SK-N-SH (cell line): Measurements from ENCODE around the gene ASCC3. TPM values are rescaled to one million over a fixed set of nuclear protein-coding genes. Genes with fewer than 3 reads are reported as not detected.

Source experiments
- CTCF ChIA-PET: fragments of 300-600, 350-600 bp; formaldehyde crosslinking; extraction: SDS; loops from one replicate; lab custom pipeline; 2021; lab: Yijun Ruan, JAX
- POLR2A ChIA-PET: fragments of 350-600 bp; sonication (Branson Sonifier 250); formaldehyde crosslinking; extraction: SDS; loops from one replicate; lab custom pipeline; 2020; ENCODE audit warnings: antibody characterized with exemption, inconsistent platforms; lab: Yijun Ruan, JAX
- DNase-seq: peaks from one replicate; pipeline ENCODE4 v3.0.0; 2012
- H2AFZ ChIP-seq: fragments of 200-600 bp; sonication (generic); 2 replicates; pipeline ENCODE4 v1.8.1; 2016; ENCODE audit warnings: antibody characterized with exemption, mild to moderate bottlenecking, low read depth
- H3F3A ChIP-seq: fragments of 200-600 bp; sonication (generic); replicated peaks from 2 replicates; pipeline ENCODE3; 2016; ENCODE audit warnings: antibody characterized with exemption, mild to moderate bottlenecking; ENCODE audit not compliant: insufficient read depth
- H3K27ac ChIP-seq, 2 experiments: fragments of 200-500 bp in 1 of 2; fragments of 200-600 bp in 1 of 2; sonication (Bioruptor generic) in 1 of 2; sonication (generic), shearing (Covaris generic) in 1 of 2; 2 replicates each; pipeline versions ENCODE4 v1.5.1 to v1.6.1; 2014 to 2016; ENCODE audit warnings: low read depth in 2 of 2, inconsistent platforms in 1 of 2, low read length in 1 of 2, mild to moderate bottlenecking in 1 of 2, mixed read lengths in 1 of 2
- H3K27me3 ChIP-seq: fragments of 200-600 bp; sonication (generic), shearing (Covaris generic); 2 replicates; pipeline ENCODE4 v1.6.1; 2016; ENCODE audit warnings: mixed run types; ENCODE audit not compliant: insufficient read depth
- H3K36me3 ChIP-seq, 2 experiments: fragments of 200-500 bp in 1 of 2; fragments of 200-600 bp in 1 of 2; sonication (Bioruptor generic) in 1 of 2; sonication (generic) in 1 of 2; replicated peaks in 1 of 2; 2 replicates each; pipeline versions ENCODE3 to v1.5.1; 2014 to 2016; ENCODE audit warnings: low read length in 1 of 2, mild to moderate bottlenecking in 1 of 2; ENCODE audit not compliant: insufficient read depth in 2 of 2, control insufficient read depth in 1 of 2
- H3K4me1 ChIP-seq, 2 experiments: fragments of 200-500 bp in 1 of 2; fragments of 200-600 bp in 1 of 2; sonication (Bioruptor generic) in 1 of 2; sonication (generic), shearing (Covaris generic) in 1 of 2; 2 replicates each; pipeline versions ENCODE4 v1.5.1 to v1.6.1; 2014 to 2016; ENCODE audit warnings: low read depth in 1 of 2, low read length in 1 of 2, mixed run types in 1 of 2; ENCODE audit not compliant: insufficient read depth in 2 of 2, control insufficient read depth in 1 of 2
- H3K4me2 ChIP-seq: fragments of 200-600 bp; sonication (generic), shearing (Covaris generic); 2 replicates; pipeline ENCODE4 v1.6.1; 2017; ENCODE audit warnings: mixed run types
- H3K4me3 ChIP-seq, 2 experiments: fragments of 200-500 bp in 1 of 2; fragments of 200-600 bp in 1 of 2; sonication (Bioruptor generic) in 1 of 2; sonication (generic), shearing (Covaris generic) in 1 of 2; 2 replicates each; pipeline versions ENCODE4 v1.5.1 to v1.8.1; 2014 to 2016; ENCODE audit warnings: low read depth in 2 of 2, inconsistent platforms in 1 of 2, low read length in 1 of 2, mild to moderate bottlenecking in 1 of 2, mixed read lengths in 1 of 2, moderate library complexity in 1 of 2
- H3K79me2 ChIP-seq: fragments of 200-600 bp; sonication (generic); 2 replicates; pipeline ENCODE4 v1.8.1; 2017; ENCODE audit warnings: mild to moderate bottlenecking; ENCODE audit not compliant: insufficient read depth
- H3K9ac ChIP-seq: fragments of 200-600 bp; sonication (generic); 2 replicates; pipeline ENCODE4 v1.6.1; 2017; ENCODE audit warnings: mixed run types
- H3K9me2 ChIP-seq: fragments of 200-600 bp; sonication (generic); 2 replicates; pipeline ENCODE4 v1.6.1; 2017; ENCODE audit warnings: mixed run types
- H3K9me3 ChIP-seq: fragments of 200-600 bp; sonication (generic); 2 replicates; pipeline ENCODE4 v1.6.1; 2017; ENCODE audit warnings: mixed run types, mild to moderate bottlenecking, moderate library complexity
- H4K20me1 ChIP-seq: fragments of 200-600 bp; sonication (generic); 2 replicates; pipeline ENCODE4 v1.6.1; 2017; ENCODE audit warnings: mild to moderate bottlenecking, mixed run types; ENCODE audit not compliant: insufficient read depth
- ELF1 ChIP-seq: IDR thresholded peaks from 2 replicates; pipeline ENCODE4 v1.4.0; 2012
- EP300 ChIP-seq, 2 experiments: IDR thresholded peaks; 2 replicates each; pipeline versions ENCODE4 v1.4.0 to v1.6.1; 2012; ENCODE audit warnings: borderline replicate concordance in 1 of 2, low read depth in 1 of 2, low read length in 1 of 2
- FOSL2 ChIP-seq: IDR thresholded peaks from 2 replicates; pipeline ENCODE4 v1.4.0; 2012; ENCODE audit warnings: low read depth, mild to moderate bottlenecking, moderate library complexity, borderline replicate concordance
- FOXM1 ChIP-seq: IDR thresholded peaks from 2 replicates; pipeline ENCODE4 v1.4.0; 2012; ENCODE audit warnings: low read depth, mild to moderate bottlenecking
- NFIC ChIP-seq: IDR thresholded peaks from 2 replicates; pipeline ENCODE4 v1.4.0; 2012; ENCODE audit warnings: borderline replicate concordance
- RAD21 ChIP-seq: IDR thresholded peaks from 2 replicates; pipeline ENCODE4 v1.6.1; 2012; ENCODE audit warnings: mild to moderate bottlenecking, low read length
- SIN3A ChIP-seq: IDR thresholded peaks from 2 replicates; pipeline ENCODE4 v1.6.1; 2012; ENCODE audit warnings: low read depth, mild to moderate bottlenecking, low read length, moderate library complexity, borderline replicate concordance
- TEAD4 ChIP-seq: IDR thresholded peaks from 2 replicates; pipeline ENCODE4 v1.4.0; 2012; ENCODE audit warnings: mild to moderate bottlenecking, borderline replicate concordance; ENCODE audit not compliant: insufficient read depth
- YY1 ChIP-seq: IDR thresholded peaks from 2 replicates; pipeline ENCODE4 v1.4.0; 2012; ENCODE audit warnings: low read depth, mild to moderate bottlenecking
- WGBS: methylation state at CpG from one replicate; pipeline ENCODE4 v1.1.6; 2017; ENCODE audit warnings: low lambda C conversion rate; 5-methylcytosine and 5-hydroxymethylcytosine counted together
- polyA plus RNA-seq, 3 experiments: library from polyadenylated mRNA; depleted of rRNA; stranded (reverse); fragments of >200 nt; gene quantifications; 2 replicates each; pipeline ENCODE4 v1.2.3, GENCODE V29; 2012
- TF ChIP-seq, protein P1 (sequence below): IDR thresholded peaks from 2 replicates; pipeline ENCODE4 v1.6.1; 2012; ENCODE audit warnings: mild to moderate bottlenecking, low read depth, low read length, moderate library complexity
- TF ChIP-seq, protein P2 (sequence below): fragments of 150-350 bp; IDR thresholded peaks from 2 replicates; pipeline ENCODE4 v1.6.1; 2017; ENCODE audit warnings: antibody characterized with exemption, low read length, low read depth, borderline replicate concordance
- TF ChIP-seq, protein P3 (sequence below): IDR thresholded peaks from 2 replicates; pipeline ENCODE4 v1.4.0; 2012; ENCODE audit warnings: low read depth

The ASCC3 gene
- polyA plus RNA-seq, 1 of the 3 experiments (the other 2 are of a cell fraction) = 17.9 TPM

DNA sequence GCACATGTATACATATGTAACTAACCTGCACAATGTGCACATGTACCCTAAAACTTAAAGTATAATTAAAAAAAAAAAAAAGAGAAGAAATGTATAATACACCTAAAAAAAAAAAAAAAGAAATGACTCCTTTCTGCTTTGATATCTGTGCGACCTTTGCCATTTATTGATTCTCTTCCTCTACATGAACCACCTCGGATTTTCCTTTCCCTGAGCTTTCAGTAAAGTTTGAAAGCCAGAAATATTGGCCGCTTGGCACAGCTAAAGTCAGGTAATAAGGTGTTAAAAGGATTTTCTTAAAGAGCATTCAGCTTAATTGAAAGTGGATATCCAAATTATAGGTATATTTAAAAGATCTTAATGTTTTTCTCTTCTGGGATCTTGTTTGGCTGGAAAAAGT, 12.6 kb upstream of the ASCC3 start (continued):
- TF ChIP-seq, protein P1, sequence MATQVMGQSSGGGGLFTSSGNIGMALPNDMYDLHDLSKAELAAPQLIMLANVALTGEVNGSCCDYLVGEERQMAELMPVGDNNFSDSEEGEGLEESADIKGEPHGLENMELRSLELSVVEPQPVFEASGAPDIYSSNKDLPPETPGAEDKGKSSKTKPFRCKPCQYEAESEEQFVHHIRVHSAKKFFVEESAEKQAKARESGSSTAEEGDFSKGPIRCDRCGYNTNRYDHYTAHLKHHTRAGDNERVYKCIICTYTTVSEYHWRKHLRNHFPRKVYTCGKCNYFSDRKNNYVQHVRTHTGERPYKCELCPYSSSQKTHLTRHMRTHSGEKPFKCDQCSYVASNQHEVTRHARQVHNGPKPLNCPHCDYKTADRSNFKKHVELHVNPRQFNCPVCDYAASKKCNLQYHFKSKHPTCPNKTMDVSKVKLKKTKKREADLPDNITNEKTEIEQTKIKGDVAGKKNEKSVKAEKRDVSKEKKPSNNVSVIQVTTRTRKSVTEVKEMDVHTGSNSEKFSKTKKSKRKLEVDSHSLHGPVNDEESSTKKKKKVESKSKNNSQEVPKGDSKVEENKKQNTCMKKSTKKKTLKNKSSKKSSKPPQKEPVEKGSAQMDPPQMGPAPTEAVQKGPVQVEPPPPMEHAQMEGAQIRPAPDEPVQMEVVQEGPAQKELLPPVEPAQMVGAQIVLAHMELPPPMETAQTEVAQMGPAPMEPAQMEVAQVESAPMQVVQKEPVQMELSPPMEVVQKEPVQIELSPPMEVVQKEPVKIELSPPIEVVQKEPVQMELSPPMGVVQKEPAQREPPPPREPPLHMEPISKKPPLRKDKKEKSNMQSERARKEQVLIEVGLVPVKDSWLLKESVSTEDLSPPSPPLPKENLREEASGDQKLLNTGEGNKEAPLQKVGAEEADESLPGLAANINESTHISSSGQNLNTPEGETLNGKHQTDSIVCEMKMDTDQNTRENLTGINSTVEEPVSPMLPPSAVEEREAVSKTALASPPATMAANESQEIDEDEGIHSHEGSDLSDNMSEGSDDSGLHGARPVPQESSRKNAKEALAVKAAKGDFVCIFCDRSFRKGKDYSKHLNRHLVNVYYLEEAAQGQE = no peak
- TF ChIP-seq, protein P2, sequence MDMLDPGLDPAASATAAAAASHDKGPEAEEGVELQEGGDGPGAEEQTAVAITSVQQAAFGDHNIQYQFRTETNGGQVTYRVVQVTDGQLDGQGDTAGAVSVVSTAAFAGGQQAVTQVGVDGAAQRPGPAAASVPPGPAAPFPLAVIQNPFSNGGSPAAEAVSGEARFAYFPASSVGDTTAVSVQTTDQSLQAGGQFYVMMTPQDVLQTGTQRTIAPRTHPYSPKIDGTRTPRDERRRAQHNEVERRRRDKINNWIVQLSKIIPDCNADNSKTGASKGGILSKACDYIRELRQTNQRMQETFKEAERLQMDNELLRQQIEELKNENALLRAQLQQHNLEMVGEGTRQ = no peak
- TF ChIP-seq TEAD4 (no peak), FOSL2 (no peak), SIN3A (no peak), ELF1 (no peak)

DNA sequence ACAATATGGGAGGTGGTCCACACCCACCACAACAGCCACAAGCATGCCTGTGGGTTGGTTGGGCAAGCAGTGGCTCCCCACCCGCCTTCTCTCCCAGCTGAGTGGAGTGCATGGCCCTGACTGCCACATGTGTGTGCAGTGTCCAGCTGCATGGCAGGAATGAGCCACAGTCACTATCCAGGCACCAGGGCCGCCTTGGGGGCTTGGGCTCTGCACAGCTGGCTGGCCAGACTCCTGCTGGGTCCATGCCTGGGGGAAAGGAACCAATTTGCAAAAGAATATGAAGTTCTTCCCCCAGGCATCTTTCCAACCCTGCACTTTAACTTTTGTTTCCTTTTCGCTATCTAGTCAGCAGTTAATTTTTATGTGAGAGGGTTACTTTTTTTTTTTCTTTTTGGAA, 11.6 kb upstream of the ASCC3 start:
- H3K4me1 ChIP-seq = peaks cover 0 to 2% of the 10 kb centered on the region in 2 experiments; a peak in 2 of 4 replicates
- no peak overlapping the region for H3K27ac ChIP-seq
- no peak overlapping the region for H3K4me3 ChIP-seq
- WGBS = 51% methylated on average over 3 of the region's 3 CpGs
- no peaks in the 10 kb centered on the region for H3K9me3 ChIP-seq
- TF ChIP-seq FOXM1 (no peak), RAD21 (no peak), EP300 (IDR thresholded peaks at IDR 0.05; ENCODE audit: borderline replicate concordance in 1 of 2, low read depth in 1 of 2, low read length in 1 of 2) (no peak), ELF1 (no peak), YY1 (no peak), NFIC (no peak)
- TF ChIP-seq, protein P2 = no peak
- TF ChIP-seq, protein P3, sequence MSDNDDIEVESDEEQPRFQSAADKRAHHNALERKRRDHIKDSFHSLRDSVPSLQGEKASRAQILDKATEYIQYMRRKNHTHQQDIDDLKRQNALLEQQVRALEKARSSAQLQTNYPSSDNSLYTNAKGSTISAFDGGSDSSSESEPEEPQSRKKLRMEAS = no peak
- TF ChIP-seq, protein P1 = no peak
- H2AFZ ChIP-seq = no peak overlapping the region
- H3K9me2 ChIP-seq = no peaks in the 10 kb centered on the region
- no peak overlapping the region for H3K9ac ChIP-seq
- no peaks in the 10 kb centered on the region for H3F3A ChIP-seq
- H3K36me3 ChIP-seq = no peaks in the 10 kb centered on the region
- CTCF ChIA-PET = interaction anchor here (1.0 kb wide), 1 partner anchor 117 kb away, joined by 3 read pairs; no protein-coding TSS in a partner anchor
- no peaks in the 10 kb centered on the region for H3K27me3 ChIP-seq
- H4K20me1 ChIP-seq = no peaks in the 10 kb centered on the region
- POLR2A ChIA-PET = no interaction called here
- no peaks in the 10 kb centered on the region for H3K79me2 ChIP-seq
- H3K4me2 ChIP-seq = no peak overlapping the region
- DNase-seq = peak; percentile 50
